ENCODE measurements around the gene SHC3. TPM values are rescaled to one million over a fixed set of nuclear protein-coding genes. Genes with fewer than 3 reads are reported as not detected.

SHC3 gene
- total RNA-seq, 2 experiments from 2014 or later = not detected

DNA sequence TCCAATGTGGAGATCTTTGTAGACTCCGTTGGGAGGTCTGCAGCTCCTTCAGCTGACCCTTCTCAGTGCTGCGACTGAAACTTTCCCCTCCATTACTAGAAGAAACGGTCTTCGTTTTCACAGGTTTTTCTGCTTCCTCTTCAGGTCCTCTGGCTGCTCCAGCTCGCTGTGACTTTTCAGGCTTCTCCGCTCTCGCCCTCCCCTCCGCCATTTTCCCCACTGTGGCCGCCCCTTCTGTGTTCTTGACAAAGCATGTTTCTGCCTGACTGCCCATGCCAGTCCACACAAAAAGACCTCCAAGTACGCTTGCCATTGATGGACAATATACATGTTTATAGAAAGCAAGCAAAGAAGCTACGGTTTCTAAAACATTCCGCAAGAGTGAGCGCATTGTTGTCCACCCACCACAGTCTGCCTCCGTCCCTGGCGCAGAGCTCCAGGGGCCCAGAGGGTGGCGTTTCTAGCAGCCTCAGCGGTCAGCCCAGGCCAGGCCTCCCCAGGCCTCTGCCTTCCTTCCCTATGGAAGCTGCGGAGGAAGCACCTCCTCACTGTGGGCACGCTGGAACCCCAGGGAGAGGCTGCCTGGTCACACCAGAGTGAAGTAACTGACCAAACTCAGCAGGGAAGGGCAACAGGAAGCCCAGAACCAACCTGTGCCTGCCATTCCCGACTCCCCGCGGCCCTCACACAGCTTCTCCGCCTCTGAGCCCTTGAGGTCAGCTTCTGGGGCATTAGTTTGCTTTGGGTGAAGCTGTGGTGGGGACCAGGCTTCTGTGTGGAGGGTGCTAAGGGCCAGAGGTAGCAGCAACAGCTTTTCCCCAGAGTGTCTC, 207.3 kb downstream of the SHC3 start:
- DNase-seq (no peak), ATAC-seq (no peak)
- no peaks in the 10 kb centered on the region for H3K9me3 Mint-ChIP-seq
- peaks cover 6% of the 10 kb centered on the region for H3K27me3 Mint-ChIP-seq
- H3K27ac Mint-ChIP-seq = no peak overlapping the region
- intact Hi-C loops (cut with micrococcal nuclease) = no loop called here
- TF ChIP-seq CTCF (IDR thresholded peaks at IDR 0.05) = no peak
- ChIA-PET POLR2A (no interaction called here), CTCF (no interaction called here)
- H3K36me3 Mint-ChIP-seq (ENCODE audit: low read depth) = no peaks in the 10 kb centered on the region
- H3K4me1 Mint-ChIP-seq (ENCODE audit: low read depth) = no peaks in the 10 kb centered on the region
- H3K4me3 Mint-ChIP-seq = no peak overlapping the region

DNA sequence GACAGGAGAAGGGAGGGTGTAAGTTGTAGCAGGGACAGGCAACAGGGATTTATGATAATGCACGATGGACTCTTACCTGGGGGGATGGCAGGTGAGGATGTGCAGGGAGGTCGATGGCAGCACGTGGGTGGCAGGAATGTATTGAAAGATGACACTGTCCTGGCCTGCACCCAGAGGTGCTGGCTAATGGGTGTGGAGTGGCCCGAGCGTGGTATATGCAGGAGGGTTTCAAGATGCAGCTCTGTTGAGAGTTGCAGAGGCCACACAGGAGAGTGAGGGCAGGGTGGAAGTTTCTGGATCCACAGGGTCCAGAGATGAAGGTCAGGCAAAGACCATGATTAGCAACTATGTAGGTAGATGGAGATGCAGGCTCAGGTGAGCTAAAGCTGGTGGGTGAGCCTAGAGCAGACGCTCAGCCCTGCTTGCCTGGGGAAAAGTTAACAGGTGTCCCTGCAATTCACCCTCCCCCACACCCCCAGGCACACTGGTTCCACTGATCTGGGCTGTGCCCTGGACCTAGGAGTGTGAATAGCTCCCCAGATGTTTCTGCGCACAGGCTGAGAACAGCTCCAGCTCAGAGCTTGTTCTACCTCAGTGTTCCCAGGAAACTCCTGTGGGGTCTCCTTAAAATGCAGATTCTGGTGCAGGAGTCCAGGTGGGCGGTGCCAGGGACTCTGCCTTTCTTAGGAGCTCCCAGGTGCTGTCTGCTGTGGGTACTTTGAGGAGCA, 208.8 kb downstream of the SHC3 start:
- intact Hi-C loops (cut with micrococcal nuclease) = no loop called here
- Mint-ChIP-seq H3K27ac (no peak overlapping the region), H3K4me1 (ENCODE audit: low read depth) (no peaks in the 10 kb centered on the region), H3K27me3 (peaks cover 4% of the 10 kb centered on the region), H3K9me3 (no peaks in the 10 kb centered on the region), H3K4me3 (no peak overlapping the region), H3K36me3 (ENCODE audit: low read depth) (no peaks in the 10 kb centered on the region)
- no peak for DNase-seq
- TF ChIP-seq CTCF (IDR thresholded peaks at IDR 0.05) = no peak
- ATAC-seq = no peak
- CTCF ChIA-PET = no interaction called here
- POLR2A ChIA-PET = no interaction called here

- intact Hi-C loops (cut with micrococcal nuclease) = no loop called here
- TF ChIP-seq CTCF (IDR thresholded peaks at IDR 0.05) = no peak
- ChIA-PET POLR2A (no interaction called here), CTCF (interaction anchor here (0.7 kb wide), 1 partner anchor 90 kb away, joined by 3 read pairs; no protein-coding TSS in a partner anchor)
- Mint-ChIP-seq H3K27ac (no peak overlapping the region), H3K36me3 (ENCODE audit: low read depth) (no peaks in the 10 kb centered on the region), H3K9me3 (no peaks in the 10 kb centered on the region), H3K27me3 (peaks cover 4% of the 10 kb centered on the region), H3K4me3 (no peak overlapping the region), H3K4me1 (ENCODE audit: low read depth) (no peaks in the 10 kb centered on the region)
- DNase-seq (no peak), ATAC-seq (no peak)
Observed at GRCh38 chr9:88968799-88969198, 209.8 kb downstream of the SHC3 start.

DNA sequence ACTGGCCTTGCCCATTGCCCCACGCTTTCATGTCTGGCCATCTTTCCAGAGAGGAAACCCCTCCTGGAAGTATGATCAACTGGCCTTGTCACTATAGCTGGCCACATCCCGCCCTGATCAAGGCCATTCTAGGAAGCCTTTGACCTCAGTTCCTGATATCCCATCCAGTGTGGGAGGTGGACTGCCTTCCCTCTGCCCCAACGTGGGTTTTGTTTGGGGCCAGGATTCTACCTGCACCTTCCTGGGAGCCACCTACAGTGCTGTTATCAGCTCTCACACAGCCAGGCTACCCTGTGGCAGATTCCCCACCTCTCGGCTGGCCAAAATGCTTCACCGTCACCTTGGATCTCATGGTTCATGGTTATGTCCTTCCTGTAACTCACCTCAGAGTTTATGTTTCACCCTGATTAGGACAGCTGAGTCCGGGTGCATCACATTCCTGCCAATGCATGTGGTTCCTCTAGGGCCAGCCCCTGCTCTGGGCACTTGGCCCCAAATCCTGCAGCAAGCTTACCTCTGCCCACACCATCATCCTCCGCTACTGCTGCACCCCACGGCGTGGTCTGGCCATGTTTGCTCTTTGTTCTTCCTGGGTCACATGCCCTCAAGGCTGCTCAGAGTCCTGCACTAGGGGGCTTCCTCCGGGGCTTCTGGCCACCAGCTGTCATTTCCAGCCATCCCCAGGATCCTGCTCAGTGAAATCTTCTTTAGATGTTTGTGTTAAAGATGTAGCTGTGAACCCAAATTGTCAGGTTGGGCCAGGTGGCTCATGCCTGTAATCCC, 211.5 kb downstream of the SHC3 start:
- H3K36me3 Mint-ChIP-seq (ENCODE audit: low read depth) = no peaks in the 10 kb centered on the region
- ATAC-seq = no peak
- H3K4me3 Mint-ChIP-seq = no peak overlapping the region
- CTCF ChIA-PET = interaction anchor here (1.1 kb wide), 1 partner anchor 34 kb away, joined by 5 read pairs; no protein-coding TSS in a partner anchor
- peaks cover 6% of the 10 kb centered on the region for H3K27me3 Mint-ChIP-seq
- no peak for DNase-seq
- no peaks in the 10 kb centered on the region for H3K4me1 Mint-ChIP-seq (ENCODE audit: low read depth)
- intact Hi-C loops (cut with micrococcal nuclease) = no loop called here
- H3K27ac Mint-ChIP-seq = no peak overlapping the region
- no peak for TF ChIP-seq CTCF (IDR thresholded peaks at IDR 0.05)
- no peaks in the 10 kb centered on the region for H3K9me3 Mint-ChIP-seq
- POLR2A ChIA-PET = no interaction called here

Measured in activated CD8-positive, alpha-beta T cell treated with anti-CD3 and anti-CD28 coated beads for 36 hours (primary cell).